ENCODE measurements around the gene PYCR2. TPM values are rescaled to one million over a fixed set of nuclear protein-coding genes. Genes with fewer than 3 reads are reported as not detected.
"Not testable (repeated sequence)": the region's sequence is repeated elsewhere in the genome, so short reads cannot be mapped to it uniquely, and the experiment has no call there.

Gene PYCR2
- 10 to 100 TPM; 19.5 to 66.4 (median 38.8) TPM for total RNA-seq

GRCh38 chr1:225923692-225924555 lies at the start of gene PYCR2:
Gene PYCR2, minus strand, starts transcription at chr1:225924250. Its CDS starts 140 bp downstream, at chr1:225924110.
- Histone ChIP-seq H3K27me3 (no peaks in the 10 kb centered on the region), H3K9me3 (no peaks in the 10 kb centered on the region), H3K4me3 (peak within 1 kb of the TSS; percentile 59 to 88), H3K36me3 (no peaks in the 10 kb centered on the region), H3K27ac (peak within 1 kb of the TSS; percentile 72 to 95), H3K4me1 (no peaks in the 10 kb centered on the region)
- peak in 2 of 4 experiments; percentile 27 to 31 for TF ChIP-seq CTCF (IDR thresholded peaks at IDR 0.05)
- peak; percentile 91 to 96 for TF ChIP-seq POLR2A (IDR thresholded peaks at IDR 0.05)
- intact Hi-C loops (cut with DNase I; ENCODE audit: low total_unique reads), result no loop called here
- DNase-seq, result peak; percentile 95 to 97

DNA sequence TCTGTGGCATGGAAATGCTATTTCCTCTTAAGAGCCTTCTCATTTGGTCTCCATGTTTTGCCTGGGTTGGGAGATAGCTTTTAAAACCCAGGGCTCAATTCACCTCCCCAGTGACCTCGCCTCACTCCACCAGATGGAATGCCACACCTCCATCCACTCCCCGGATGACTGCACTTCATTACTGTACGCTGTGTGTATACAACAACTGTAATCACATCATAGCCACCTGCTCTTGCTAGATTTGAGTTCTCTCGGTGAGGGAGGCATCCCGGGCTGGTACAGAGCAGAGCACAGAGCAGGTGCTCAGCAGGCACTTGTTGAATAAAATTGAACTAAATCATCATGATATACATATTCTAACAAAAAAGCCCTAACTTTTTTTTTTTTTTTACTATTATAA lies 49.1 kb upstream of the PYCR2 start:
- H3K27ac ChIP-seq, result no peak overlapping the region
- no peaks in the 10 kb centered on the region for H3K27me3 ChIP-seq
- H3K36me3 ChIP-seq, result no peaks in the 10 kb centered on the region
- TF ChIP-seq CTCF (IDR thresholded peaks at IDR 0.05) (no peak), POLR2A (IDR thresholded peaks at IDR 0.05) (no peak)
- H3K4me3 ChIP-seq, result no peak overlapping the region
- no peaks in the 10 kb centered on the region for H3K9me3 ChIP-seq
- no peaks in the 10 kb centered on the region for H3K4me1 ChIP-seq
- intact Hi-C loops (cut with DNase I; ENCODE audit: low total_unique reads), result loop anchor here (10.0 kb wide), 1 partner anchor 58 kb away; no protein-coding TSS in a partner anchor
- no peak for DNase-seq

DNA sequence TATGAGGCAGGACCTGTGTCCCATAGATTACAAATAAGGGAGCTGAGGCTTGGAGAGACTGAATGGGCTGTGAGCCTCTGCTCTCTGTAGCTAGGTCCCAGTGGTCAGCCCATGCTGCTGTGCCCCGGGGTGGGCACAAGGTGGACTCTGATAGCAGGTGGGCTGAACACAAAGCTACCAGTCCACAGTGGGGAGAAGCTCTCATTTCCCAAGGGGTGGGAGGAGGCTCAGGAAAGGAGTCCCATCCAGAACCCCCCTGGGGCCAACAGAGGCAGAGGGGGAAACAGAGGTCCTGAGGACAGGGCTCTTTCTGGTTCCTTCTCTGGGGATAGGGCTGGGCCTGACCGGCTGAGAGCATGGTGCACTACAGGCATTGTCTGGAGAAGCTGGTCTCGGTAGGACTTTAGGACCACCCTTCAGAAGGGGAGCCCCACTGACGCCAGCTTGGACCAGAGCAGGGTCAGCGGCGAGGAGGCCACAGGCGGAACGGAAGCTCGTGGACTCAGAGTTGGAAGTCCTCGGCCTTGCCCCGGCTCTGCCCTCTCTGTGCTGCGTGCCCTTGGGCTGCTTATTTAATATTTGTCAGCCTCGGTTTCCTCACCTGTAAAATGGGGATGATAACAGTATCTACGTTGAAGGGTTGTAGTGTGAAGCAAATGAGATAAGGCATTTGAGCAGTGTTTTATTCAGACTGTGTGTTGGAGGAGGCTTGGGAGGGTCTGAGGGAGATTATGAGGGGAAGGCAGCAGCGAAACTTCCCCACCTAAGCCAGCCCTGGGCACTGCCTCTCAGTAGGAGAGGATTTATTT lies 48.5 kb upstream of the PYCR2 start:
- TF ChIP-seq POLR2A (IDR thresholded peaks at IDR 0.05) (no peak), CTCF (IDR thresholded peaks at IDR 0.05) (no peak)
- no peak overlapping the region for H3K27ac ChIP-seq
- intact Hi-C loops (cut with DNase I; ENCODE audit: low total_unique reads), result loop anchor here (10.0 kb wide), 1 partner anchor 58 kb away; no protein-coding TSS in a partner anchor

DNA sequence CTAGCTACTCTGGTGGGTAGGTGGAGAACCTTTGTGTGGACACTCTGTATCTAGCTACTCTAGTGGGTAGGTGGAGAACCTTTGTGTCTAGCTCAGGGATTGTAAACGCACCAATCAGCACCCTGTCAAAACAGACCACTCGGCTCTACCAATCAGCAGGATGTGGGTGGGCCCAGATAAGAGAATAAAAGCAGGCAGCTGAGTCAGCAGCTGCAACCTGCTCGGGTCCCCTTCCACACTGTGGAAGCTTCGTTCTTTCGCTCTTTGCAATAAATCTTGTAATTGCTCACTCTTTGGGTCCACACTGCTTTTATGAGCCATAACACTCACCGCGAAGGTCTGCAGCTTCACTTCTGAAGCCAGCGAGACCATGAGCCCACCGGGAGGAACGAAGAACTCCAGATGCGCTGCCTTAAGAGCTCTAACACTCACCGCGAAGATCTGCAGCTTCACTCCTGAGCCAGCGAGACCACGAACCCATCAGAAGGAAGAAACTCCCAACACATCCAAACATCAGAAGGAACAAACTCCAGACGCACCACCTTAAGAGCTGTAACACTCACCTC lies 46.6 kb upstream of the PYCR2 start:
- intact Hi-C loops (cut with DNase I; ENCODE audit: low total_unique reads), result loop anchor here (10.0 kb wide), 1 partner anchor 56 kb away; no protein-coding TSS in a partner anchor
- not testable (repeated sequence) for H3K9me3 ChIP-seq, H3K27ac ChIP-seq, DNase-seq, H3K36me3 ChIP-seq, H3K4me1 ChIP-seq, H3K27me3 ChIP-seq, H3K4me3 ChIP-seq

More for the DNA sequence above, 48.5 kb upstream of the PYCR2 start:
- H3K4me1 ChIP-seq, result no peaks in the 10 kb centered on the region
- H3K27me3 ChIP-seq, result no peaks in the 10 kb centered on the region
- no peak overlapping the region for H3K4me3 ChIP-seq
- no peaks in the 10 kb centered on the region for H3K9me3 ChIP-seq
- no peaks in the 10 kb centered on the region for H3K36me3 ChIP-seq
- DNase-seq, result no peak

GRCh38 chr1:225969751-225970150 lies 45.7 kb upstream of the PYCR2 start:
- not testable (repeated sequence) for H3K4me3 ChIP-seq, H3K4me1 ChIP-seq, H3K9me3 ChIP-seq, H3K27ac ChIP-seq, H3K36me3 ChIP-seq, H3K27me3 ChIP-seq
- intact Hi-C loops (cut with DNase I; ENCODE audit: low total_unique reads), result loop anchor here (10.0 kb wide), 1 partner anchor 55 kb away; no protein-coding TSS in a partner anchor
- peak in 1 of 2 donors; percentile 6 for DNase-seq
